Subcutaneous adipose tissue (tissue), 4 donors: ENCODE measurements around the gene RELB. TPM values are rescaled to one million over a fixed set of nuclear protein-coding genes. Genes with fewer than 3 reads are reported as not detected.

Experiments
- CTCF ChIP-seq: fragments of 450-650 bp; IDR thresholded peaks from one replicate; pipeline ENCODE4 v1.5.1; 2016; ENCODE audit warnings: low read depth, mild to moderate bottlenecking, control low read depth, antibody characterized with exemption, moderate library complexity
- total RNA-seq, 4 donors: library from RNA; depleted of rRNA; stranded (reverse); fragments of >200 nt; gene quantifications; one replicate each; pipeline ENCODE4 v1.1.0, GENCODE V29; 2016

RELB gene
- total RNA-seq, 4 donors from 2014 or later, result 0.49 to 9.4 (median 5.8) TPM

DNA sequence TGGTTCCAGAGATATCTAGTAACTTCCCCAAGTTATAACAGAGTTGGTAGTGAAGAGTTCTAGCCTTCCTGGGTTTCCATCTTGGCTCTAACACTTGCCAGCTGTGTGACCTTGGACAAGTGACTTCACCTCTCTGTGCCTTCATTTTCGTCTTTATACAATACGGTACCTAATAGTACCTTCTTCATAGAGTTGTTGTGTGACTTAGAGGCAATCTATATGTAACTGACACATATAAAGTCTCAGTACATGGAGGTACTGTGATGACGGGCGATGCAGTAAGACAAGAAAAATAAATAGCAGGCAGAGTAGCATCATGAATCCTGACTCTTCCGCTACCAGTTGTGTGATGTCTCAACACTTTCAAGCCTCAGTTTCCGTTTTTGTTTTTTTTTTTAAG, 29.6 kb downstream of the RELB start:
- TF ChIP-seq CTCF, result no peak

DNA sequence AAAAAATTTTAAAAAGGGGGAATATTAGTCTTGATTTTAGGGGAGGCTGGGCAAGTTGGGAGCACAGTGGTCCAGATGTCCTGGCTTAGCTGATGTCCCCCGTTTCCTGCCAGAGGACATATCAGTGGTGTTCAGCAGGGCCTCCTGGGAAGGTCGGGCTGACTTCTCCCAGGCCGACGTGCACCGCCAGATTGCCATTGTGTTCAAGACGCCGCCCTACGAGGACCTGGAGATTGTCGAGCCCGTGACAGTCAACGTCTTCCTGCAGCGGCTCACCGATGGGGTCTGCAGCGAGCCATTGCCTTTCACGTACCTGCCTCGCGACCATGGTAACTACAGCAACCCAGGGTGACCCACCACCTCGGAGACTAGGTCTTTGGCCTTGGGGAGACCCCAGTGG, 31.2 kb downstream of the RELB start:
- TF ChIP-seq CTCF, result no peak

DNA sequence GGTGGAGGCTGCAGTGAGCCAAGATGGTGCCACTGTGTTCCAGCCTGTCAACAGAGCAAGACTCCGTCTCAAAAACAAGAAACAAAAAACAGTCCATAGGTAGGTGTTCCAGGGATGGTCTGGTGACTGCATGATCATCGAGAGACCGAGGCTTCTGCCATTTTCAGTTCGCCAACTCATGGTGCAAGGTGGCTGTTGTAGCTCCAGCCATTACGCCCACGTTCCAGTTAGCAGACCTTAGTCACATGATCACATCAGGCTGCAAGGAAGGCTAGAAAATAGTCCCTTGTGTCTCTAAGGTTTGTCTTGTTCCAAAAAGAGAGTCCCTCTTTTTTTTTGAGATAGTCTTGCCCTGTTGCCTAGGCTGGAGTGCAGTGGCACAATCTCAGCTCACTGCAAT, 34.5 kb downstream of the RELB start:
- no peak for TF ChIP-seq CTCF

- no peak for TF ChIP-seq CTCF
Measured at GRCh38 chr19:45037393-45038169, 36.3 kb downstream of the RELB start.

- no peak for TF ChIP-seq CTCF
Measured at GRCh38 chr19:45038931-45039893, 37.9 kb downstream of the RELB start, which contains the start of gene CLASRP. TSS of gene CLASRP (plus strand) at chr19:45039045. CDS start at chr19:45040213, 1,168 bp downstream.

DNA sequence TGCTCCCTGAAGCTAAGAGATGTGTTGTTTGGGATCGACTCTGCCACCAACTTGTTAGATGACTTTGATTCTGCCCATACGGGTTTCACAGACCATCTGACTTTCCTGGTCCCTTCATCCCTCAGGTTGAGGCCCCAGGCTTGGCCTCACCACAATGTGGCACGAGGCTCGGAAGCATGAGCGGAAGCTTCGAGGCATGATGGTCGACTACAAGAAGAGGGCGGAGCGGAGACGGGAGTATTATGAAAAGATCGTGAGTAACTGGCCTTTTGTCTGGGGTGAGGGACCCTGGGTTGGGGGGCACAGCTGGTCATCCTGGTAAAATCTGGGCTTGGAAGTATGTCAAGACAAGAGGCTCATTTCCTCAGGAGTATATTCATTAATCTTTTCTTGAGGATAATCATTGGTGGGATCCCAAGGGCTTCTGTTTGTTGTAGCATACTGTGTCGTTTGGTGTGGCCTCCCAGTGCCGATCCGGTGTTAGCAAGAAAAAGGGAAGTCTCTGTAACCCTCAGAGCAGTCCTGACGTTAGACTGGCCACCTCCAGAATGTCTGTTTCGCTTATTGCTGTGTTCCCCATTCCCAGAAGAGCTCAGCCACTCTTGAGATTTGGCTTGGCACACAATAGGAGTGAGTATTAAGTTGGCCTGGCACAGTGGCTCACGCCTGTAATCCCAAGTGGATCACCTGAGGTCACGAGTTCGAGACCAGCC, 39.0 kb downstream of the RELB start:
- no peak for TF ChIP-seq CTCF
